HG02588 (cell line): Measurements from ENCODE around the gene ZNF800.
A peak's percentile ranks its signal among the peaks of the same experiment; 100 is the strongest.

Experiments
- ATAC-seq: cut with Tn5 transposase; IDR thresholded peaks from one replicate; pipeline ENCODE4 v1.9.1; 2021; ENCODE audit warnings: mild to moderate bottlenecking, moderate library complexity; ENCODE audit not compliant: unreplicated experiment

The ZNF800 gene

DNA sequence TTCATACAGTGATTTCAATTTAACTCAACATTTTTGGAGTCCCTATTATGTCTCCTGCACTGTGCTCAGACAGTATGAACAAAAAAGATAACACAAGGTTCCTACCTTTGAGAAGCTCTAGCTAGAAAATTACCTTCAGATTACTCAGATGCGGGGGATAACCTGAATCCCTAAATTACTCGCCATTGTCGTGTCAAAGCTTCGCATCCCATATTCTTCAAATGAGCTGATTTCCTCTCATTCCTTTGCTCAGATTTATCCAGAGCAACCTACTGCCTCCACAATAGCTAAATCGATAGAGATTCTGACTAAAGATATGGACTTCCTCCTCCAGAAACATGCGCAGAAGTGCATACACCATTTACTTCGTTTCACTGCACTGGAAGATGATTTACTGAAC lies 42.6 kb downstream of the ZNF800 start:
- no peak for ATAC-seq

DNA sequence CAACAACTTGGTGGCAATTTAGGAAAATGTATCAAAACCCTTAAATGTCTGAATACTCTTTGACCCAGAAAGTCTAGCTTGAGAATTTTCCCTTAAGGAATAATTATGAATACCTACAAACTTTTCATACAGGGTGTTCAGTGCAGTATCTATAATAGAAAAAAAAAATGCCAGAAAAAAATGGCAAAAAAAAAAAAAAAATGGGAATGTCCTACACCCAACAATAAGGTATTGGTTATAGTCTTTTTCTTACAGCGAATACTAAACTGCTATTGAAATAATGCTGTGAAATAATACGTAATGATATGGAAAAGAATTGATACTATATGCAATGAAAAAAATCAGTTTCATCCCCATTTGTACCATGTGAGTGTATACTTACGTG lies 44.3 kb downstream of the ZNF800 start:
- no peak for ATAC-seq

GRCh38 chr7:127347567-127348246 lies 44.8 kb downstream of the ZNF800 start:
- peak; percentile 99 for ATAC-seq

DNA sequence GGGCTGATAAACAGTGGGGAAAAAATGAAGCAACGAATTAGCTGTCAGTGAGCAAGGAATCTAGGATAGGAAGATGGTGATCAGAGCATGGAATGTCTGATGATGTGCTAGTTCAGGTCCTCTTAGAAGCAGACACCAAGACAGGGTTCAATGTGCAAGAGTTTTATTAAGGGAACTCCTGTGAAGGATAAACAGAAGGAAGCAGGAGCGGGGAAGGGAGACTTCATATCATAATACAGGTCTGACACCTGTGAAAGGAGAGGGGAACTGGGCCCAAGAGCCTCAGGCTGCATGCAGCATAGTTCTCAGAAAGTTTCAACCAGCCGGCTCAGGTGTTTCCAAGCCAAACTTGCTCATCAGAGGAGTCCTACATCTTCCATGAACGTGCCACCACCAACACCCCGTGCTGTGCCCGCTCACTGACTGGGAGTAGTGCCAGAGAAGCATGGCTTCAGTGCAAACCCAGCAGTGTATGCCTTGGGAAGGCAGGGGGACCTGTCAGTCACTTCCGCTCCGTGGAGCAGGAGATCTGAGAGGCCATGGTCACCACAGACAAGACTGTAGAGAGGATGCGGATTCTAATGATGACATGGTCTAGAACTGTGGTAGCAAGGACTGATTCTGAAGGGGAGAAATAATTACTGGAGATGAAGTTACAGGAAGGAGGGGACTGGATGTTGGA lies 45.8 kb downstream of the ZNF800 start:
- no peak for ATAC-seq

DNA sequence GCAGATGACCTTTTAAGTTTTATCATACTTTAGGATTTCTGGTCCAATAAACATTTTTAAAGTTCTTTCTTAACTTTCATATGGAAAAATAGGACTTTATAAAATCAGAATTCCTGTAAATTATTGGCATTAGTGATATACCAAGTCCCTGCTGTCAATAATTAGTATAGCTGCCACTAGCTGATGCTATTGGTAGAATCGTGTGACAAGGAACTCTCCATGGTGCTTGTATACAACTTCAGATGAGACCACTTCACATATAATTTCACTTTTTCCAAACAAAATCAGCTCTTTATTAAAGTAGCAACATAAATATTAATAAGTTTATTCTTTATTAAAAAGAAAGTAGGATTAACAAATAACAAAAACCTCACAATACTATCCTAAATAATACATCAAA lies 49.9 kb downstream of the ZNF800 start:
- no peak for ATAC-seq

GRCh38 chr7:127338122-127338521 lies 54.4 kb downstream of the ZNF800 start:
- no peak for ATAC-seq

GRCh38 chr7:127337581-127337980 lies 54.9 kb downstream of the ZNF800 start:
- ATAC-seq = no peak

DNA sequence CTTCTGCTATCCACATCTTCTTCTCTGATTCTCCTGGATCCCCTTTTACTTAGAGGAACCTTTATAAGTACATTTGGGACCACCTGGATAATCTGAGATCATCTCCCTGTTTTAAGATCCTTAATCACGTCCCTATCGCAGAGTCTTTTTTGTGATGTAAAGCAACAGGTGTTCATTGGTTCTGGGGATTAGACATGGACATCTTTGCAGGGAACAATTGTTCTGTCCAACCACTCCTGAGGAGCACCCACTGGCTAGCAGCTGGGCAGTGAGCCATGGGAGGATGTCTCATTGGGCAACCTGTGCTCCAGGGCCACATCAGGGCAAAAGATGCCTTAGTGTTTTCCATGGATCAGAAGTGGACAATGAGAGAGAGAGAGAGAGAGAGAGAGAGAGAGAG lies 56.0 kb downstream of the ZNF800 start:
- no peak for ATAC-seq

DNA sequence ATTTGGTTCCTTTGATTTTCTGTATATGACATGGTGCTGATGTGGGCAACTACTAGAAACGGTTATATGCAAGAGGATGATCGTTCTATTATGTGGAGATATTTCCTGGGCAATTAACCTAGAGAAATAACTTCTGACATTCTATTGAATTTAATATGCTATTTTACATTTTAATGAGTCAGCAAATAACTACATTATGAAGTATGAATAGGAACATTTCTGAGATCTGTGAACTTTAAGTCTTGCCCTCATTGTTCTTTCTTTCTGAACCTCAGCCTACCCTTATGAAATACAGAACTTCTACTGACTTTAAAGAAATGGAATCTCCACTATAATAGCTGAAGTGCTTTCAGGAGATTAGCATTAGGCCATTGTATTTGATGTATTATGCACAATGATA lies 59.6 kb downstream of the ZNF800 start:
- ATAC-seq = no peak

- ATAC-seq = no peak
These were observed 62.4 kb downstream of the ZNF800 start for GRCh38 chr7:127330070-127330469.

- no peak for ATAC-seq
These were observed 69.5 kb downstream of the ZNF800 start for GRCh38 chr7:127322832-127323493.

DNA sequence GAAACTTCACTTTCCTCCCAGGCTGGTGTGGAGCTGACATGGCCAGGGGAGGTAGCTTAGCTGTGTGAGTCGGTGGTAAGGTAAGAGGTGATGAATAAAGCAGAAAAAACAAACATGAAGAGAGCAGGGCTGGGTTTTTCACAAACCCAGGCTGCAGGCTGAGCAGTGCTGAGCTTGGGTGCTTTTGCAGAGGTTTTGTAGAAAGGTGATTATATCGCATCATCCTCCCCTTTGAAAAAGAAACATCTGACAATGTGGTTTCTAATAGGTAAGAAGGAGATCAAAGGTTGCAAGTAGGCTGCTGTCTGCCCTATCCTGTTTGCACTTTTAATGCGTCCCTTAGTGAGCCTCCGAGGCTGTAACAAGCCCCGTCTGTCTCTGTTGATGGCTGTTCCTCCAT lies 70.2 kb downstream of the ZNF800 start:
- no peak for ATAC-seq

DNA sequence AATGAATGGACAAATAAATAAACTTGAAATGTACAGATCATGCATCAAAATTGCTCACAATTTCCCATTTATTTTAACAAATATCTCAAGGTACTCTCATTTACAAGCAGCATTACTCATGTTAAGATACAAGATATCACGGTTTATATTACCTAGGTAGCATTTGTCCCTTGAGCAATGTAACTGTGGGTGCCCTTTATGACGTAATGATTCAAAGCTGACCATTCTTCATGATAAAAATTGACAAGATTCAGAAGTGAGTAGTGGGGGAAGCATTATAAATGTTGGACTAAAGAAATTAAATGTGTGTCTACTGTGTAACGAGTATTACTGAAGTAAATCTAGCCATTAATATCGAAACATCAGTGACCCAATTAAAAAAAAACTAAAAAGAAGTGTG lies 71.5 kb downstream of the ZNF800 start:
- no peak for ATAC-seq
